MM.1S (cell line): Measurements from ENCODE around the gene HOMER2.

Source experiments
- CTCF ChIP-seq: fragments of 300-600 bp; sonication (generic); IDR thresholded peaks from 2 replicates; pipeline ENCODE4 v1.5.1; 2016; ENCODE audit warnings: antibody characterized with exemption, low read length, mixed read lengths
- EZH2phosphoT487 ChIP-seq: fragments of 300-600 bp; sonication (generic); IDR thresholded peaks from 2 replicates; pipeline ENCODE4 v1.6.1; 2018; ENCODE audit warnings: antibody characterized with exemption, low read length

GRCh38 chr15:82914396-82914795 lies 38.1 kb downstream of the HOMER2 start:
- no peak for TF ChIP-seq CTCF
- TF ChIP-seq EZH2phosphoT487: no peak
